Brain microvascular endothelial cell (primary cell): ENCODE data around the gene NXPH4.

Experiments used
- DNase-seq: peaks from one replicate; pipeline ENCODE4 v3.0.0-alpha.2; 2020
- H3K27ac ChIP-seq: fragments of 250-450 bp; sonication (Bioruptor Pico); 2 replicates; pipeline ENCODE4 v1.5.1; 2020; ENCODE audit warnings: mild to moderate bottlenecking, moderate library complexity
- H3K27me3 ChIP-seq: fragments of 250-450 bp; sonication (Bioruptor Pico); replicated peaks from 2 replicates; pipeline ENCODE4 v1.5.1; 2020; ENCODE audit warnings: mild to moderate bottlenecking
- H3K36me3 ChIP-seq: fragments of 250-450 bp; sonication (Bioruptor Pico); replicated peaks from 2 replicates; pipeline ENCODE4 v1.5.1; 2020; ENCODE audit warnings: mild to moderate bottlenecking
- H3K4me3 ChIP-seq: 2 replicates; pipeline ENCODE4 v1.5.1; 2011; ENCODE audit warnings: low read depth, mild to moderate bottlenecking, control low read depth, low read length, moderate library complexity
- CTCF ChIP-seq: IDR thresholded peaks from 2 replicates; pipeline ENCODE4 v1.5.1; 2011; ENCODE audit warnings: low read depth, mild to moderate bottlenecking, moderate library complexity, low read length, control low read depth, inconsistent platforms; ENCODE audit errors: missing control alignments
- in situ Hi-C: cut with HindIII; loops from 2 replicates; pipeline ENCODE4 v1.10.0; 2017; ENCODE audit warnings: low sequenced_read_pairs, low pct_ligation_motif_present

The NXPH4 gene

GRCh38 chr12:57247041-57247440 is 30.4 kb downstream of the NXPH4 start:
- DNase-seq = no peak
- H3K4me3 ChIP-seq = no peak overlapping the region

GRCh38 chr12:57248934-57249742 is 32.5 kb downstream of the NXPH4 start:
- no peak overlapping the region for H3K27ac ChIP-seq
- no peaks in the 10 kb centered on the region for H3K27me3 ChIP-seq
- TF ChIP-seq CTCF = no peak
- in situ Hi-C loops = no loop called here
- H3K4me3 ChIP-seq = no peak overlapping the region
- H3K36me3 ChIP-seq = no peaks in the 10 kb centered on the region
- no peak for DNase-seq

More at GRCh38 chr12:57247041-57247440, 30.4 kb downstream of the NXPH4 start:
- in situ Hi-C loops = no loop called here
- H3K27me3 ChIP-seq = peaks cover 8% of the 10 kb centered on the region
- no peak for TF ChIP-seq CTCF
- no peak overlapping the region for H3K27ac ChIP-seq
- no peaks in the 10 kb centered on the region for H3K36me3 ChIP-seq

GRCh38 chr12:57250541-57250940 is 33.9 kb downstream of the NXPH4 start:
- no peak for DNase-seq
- no peak overlapping the region for H3K4me3 ChIP-seq
- TF ChIP-seq CTCF = no peak

GRCh38 chr12:57250956-57251355 is 34.4 kb downstream of the NXPH4 start, which contains the start of gene STAC3:
TSS of gene STAC3 (minus strand) at chr12:57251187. CDS start at chr12:57249636, 1,551 bp downstream.
- in situ Hi-C loops = no loop called here
- no peaks in the 10 kb centered on the region for H3K36me3 ChIP-seq
- H3K4me3 ChIP-seq = no peak within 1 kb of the TSS
- DNase-seq = no peak
- no peak within 1 kb of the TSS for H3K27ac ChIP-seq
- no peak for TF ChIP-seq CTCF
- H3K27me3 ChIP-seq = no peaks in the 10 kb centered on the region

More at GRCh38 chr12:57250541-57250940, 33.9 kb downstream of the NXPH4 start:
- Histone ChIP-seq H3K27me3 (no peaks in the 10 kb centered on the region), H3K27ac (no peak overlapping the region), H3K36me3 (no peaks in the 10 kb centered on the region)
- in situ Hi-C loops = no loop called here

GRCh38 chr12:57254506-57255280 is 38.1 kb downstream of the NXPH4 start:
- no peak overlapping the region for H3K4me3 ChIP-seq
- H3K27me3 ChIP-seq = no peaks in the 10 kb centered on the region
- no peak for DNase-seq
- in situ Hi-C loops = no loop called here
- no peak for TF ChIP-seq CTCF
- H3K36me3 ChIP-seq = peaks cover 7% of the 10 kb centered on the region
- H3K27ac ChIP-seq = no peak overlapping the region
